GM12892 (cell line): ENCODE data around the gene TCF19.

ENCODE experiments used
- POLR2A ChIP-seq: IDR thresholded peaks from 2 replicates; pipeline ENCODE4 v1.6.1; 2011; ENCODE audit warnings: low read depth, low read length, control low read depth
- POLR2AphosphoS5 ChIP-seq: IDR thresholded peaks from 2 replicates; pipeline ENCODE4 v1.6.1; 2011; ENCODE audit warnings: low read depth, low read length, control low read depth
- TAF1 ChIP-seq: IDR thresholded peaks from 2 replicates; pipeline ENCODE4 v1.6.1; 2011; ENCODE audit warnings: low read depth, mild to moderate bottlenecking, control low read depth, low read length, borderline replicate concordance

DNA sequence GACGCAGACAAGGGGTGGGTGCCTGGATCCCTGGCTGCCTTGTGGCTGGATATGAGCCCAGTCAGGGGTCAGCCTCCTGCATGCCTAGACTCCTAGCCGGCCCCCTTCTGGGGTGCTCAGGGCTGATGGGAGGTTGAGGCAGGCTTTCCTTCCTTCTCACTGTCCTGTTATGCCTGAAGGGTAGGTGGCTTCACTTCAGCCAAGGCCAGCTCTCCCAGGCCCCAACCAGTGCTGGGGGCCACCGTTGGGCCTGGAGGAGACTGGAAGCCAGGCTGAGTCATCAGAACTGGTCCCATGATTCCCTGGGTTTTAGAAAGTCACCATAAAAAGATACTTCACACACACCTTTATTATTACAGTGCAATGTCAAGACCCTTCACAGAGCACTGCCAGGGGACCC, 15.0 kb downstream of the TCF19 start:
- TF ChIP-seq POLR2A (no peak), TAF1 (no peak), POLR2AphosphoS5 (no peak)
